Lower leg skin (tissue), 4 donors: ENCODE results near the gene MAN2A1. TPM values are rescaled to one million over a fixed set of nuclear protein-coding genes. Genes with fewer than 3 reads are reported as not detected.
"Not testable (repeated sequence)": the region's sequence is repeated elsewhere in the genome, so short reads cannot be mapped to it uniquely, and the experiment has no call there.

Source experiments
- DNase-seq, 2 donors: peaks; one replicate each; pipeline ENCODE4 v3.0.0-alpha.2; 2019; ENCODE audit warnings: low spot score in 2 of 2
- H3K4me3 ChIP-seq: fragments of 200-600 bp; sonication (generic); 2 replicates; pipeline ENCODE4 v1.5.1; 2017; ENCODE audit warnings: mild to moderate bottlenecking, low read depth; ENCODE audit not compliant: poor library complexity, severe bottlenecking
- POLR2A ChIP-seq, 2 donors: fragments of 450-650 bp; IDR thresholded peaks; one replicate each; pipeline ENCODE4 v1.6.1; 2016 to 2017; ENCODE audit warnings: antibody characterized with exemption in 2 of 2, mild to moderate bottlenecking in 1 of 2, moderate library complexity in 1 of 2
- WGBS, 2 donors: methylation state at CpG; one replicate each; pipeline ENCODE4 v1.1.5; 2018; 5-methylcytosine and 5-hydroxymethylcytosine counted together
- intact Hi-C: fragments of 100-400 bp; cut with DNase I; formaldehyde crosslinking; loops from one replicate; pipeline ENCODE4 v1.15.0; 2023; ENCODE audit warnings: low total_unique reads
- total RNA-seq, 4 donors: library from RNA; depleted of rRNA; stranded (reverse); fragments of >200 nt; gene quantifications; one replicate each; pipeline ENCODE4 v1.1.0, GENCODE V29; 2016
- TF ChIP-seq, protein P1 (sequence below), 3 donors: fragments of 450-650 bp; IDR thresholded peaks; one replicate each; pipeline ENCODE4 v1.5.1; 2016; ENCODE audit warnings: antibody characterized with exemption in 3 of 3, mild to moderate bottlenecking in 3 of 3, moderate library complexity in 2 of 3

MAN2A1 gene
- total RNA-seq, 4 donors from 2014 or later = 35.0 to 45.8 (median 40.2) TPM

DNA sequence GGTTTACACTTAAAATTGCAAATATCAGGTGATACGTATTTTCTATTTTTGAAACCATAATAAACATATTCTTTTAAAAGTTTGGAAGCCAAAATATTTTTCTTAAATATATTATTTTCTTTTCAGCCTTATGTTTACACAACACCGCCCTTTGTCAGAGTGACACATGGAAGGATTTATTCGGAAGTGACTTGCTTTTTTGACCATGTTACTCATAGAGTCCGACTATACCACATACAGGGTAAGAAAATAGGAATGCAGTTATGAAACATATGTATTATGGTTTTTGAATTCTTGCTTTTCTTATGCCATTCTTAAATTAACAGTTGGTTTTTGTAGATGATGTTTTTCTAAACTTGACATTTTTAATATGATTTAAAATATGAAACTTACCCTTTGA lies 133.9 kb downstream of the MAN2A1 start:
- intact Hi-C loops = no loop called here

DNA sequence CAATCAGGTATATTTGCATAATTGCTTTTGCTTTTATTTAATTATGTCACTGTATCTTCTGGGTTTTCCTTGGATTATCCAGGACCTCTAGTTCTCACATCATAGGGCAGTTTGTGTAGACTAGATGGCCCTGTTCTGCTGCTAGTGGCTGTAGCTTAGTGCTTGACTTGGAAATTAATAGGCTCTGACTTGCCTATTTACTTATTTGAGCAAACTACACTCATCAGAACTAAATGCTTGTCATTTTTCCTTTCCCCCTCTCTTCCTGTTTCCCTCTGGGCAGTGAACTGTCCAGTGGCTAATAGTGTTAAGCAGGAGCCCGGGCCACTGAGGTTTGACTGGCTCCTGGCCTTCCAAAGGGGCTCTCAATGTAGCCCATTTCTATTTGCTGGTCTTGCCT lies 135.7 kb downstream of the MAN2A1 start:
- intact Hi-C loops = no loop called here
- 94 to 95% methylated on average over 1 of the region's 1 CpG for WGBS, 2 donors
- DNase-seq = no peak
- H3K4me3 ChIP-seq = no peak overlapping the region
- TF ChIP-seq, protein P1, sequence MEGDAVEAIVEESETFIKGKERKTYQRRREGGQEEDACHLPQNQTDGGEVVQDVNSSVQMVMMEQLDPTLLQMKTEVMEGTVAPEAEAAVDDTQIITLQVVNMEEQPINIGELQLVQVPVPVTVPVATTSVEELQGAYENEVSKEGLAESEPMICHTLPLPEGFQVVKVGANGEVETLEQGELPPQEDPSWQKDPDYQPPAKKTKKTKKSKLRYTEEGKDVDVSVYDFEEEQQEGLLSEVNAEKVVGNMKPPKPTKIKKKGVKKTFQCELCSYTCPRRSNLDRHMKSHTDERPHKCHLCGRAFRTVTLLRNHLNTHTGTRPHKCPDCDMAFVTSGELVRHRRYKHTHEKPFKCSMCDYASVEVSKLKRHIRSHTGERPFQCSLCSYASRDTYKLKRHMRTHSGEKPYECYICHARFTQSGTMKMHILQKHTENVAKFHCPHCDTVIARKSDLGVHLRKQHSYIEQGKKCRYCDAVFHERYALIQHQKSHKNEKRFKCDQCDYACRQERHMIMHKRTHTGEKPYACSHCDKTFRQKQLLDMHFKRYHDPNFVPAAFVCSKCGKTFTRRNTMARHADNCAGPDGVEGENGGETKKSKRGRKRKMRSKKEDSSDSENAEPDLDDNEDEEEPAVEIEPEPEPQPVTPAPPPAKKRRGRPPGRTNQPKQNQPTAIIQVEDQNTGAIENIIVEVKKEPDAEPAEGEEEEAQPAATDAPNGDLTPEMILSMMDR (IDR thresholded peaks at IDR 0.05) = no peak
- no peak for TF ChIP-seq POLR2A (IDR thresholded peaks at IDR 0.05)

More for the DNA sequence above, 133.9 kb downstream of the MAN2A1 start:
- WGBS, 2 donors = 93 to 95% methylated on average over 4 of the region's 4 CpGs
- no peak for DNase-seq
- TF ChIP-seq, protein P1 (IDR thresholded peaks at IDR 0.05) = no peak
- TF ChIP-seq POLR2A (IDR thresholded peaks at IDR 0.05) = no peak
- no peak overlapping the region for H3K4me3 ChIP-seq

DNA sequence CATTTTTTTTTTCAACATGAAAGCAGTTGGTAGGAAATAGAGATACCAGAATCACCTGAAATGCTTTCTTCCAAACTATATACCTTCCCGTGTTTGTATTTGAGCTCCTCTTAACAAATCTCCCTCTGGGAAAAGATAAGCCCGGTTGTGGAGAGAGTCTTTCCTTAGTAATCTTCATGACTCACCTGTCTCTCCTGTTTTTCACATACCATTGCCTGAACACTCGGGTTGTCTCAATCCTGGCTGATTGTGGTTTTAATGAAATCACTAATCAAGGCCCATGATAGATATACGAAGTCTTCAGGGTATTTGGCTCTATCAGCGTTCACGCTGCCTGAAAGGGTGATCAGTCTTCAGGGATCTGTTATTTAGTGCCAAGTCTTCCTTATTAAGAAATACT lies 136.7 kb downstream of the MAN2A1 start:
- 78 to 85% methylated on average over 6 of the region's 6 CpGs for WGBS, 2 donors

DNA sequence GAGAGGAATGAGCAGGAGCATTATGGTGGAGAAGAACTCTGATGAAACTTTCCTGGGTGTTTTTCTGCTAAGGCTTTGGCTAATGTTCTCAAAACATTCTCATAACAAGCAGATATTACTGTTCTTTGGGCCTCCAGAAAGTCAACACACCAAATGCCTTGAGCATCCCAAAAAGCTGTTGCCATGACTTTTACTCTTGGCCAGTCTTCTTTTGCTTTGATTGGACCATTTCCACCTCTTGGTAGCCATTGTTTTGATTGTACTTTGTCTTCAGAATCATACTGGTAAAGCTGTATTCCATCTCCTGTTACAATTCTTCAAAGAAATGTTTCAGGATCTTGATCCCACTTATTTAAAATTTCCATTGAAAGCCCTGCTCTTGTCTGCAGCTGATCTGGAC lies 139.6 kb downstream of the MAN2A1 start:
- DNase-seq = no peak
- intact Hi-C loops = no loop called here

More for the DNA sequence above, 136.7 kb downstream of the MAN2A1 start:
- intact Hi-C loops = no loop called here
- TF ChIP-seq POLR2A (IDR thresholded peaks at IDR 0.05) = no peak
- TF ChIP-seq, protein P1 (IDR thresholded peaks at IDR 0.05) = no peak
- DNase-seq = no peak
- H3K4me3 ChIP-seq = no peak overlapping the region

DNA sequence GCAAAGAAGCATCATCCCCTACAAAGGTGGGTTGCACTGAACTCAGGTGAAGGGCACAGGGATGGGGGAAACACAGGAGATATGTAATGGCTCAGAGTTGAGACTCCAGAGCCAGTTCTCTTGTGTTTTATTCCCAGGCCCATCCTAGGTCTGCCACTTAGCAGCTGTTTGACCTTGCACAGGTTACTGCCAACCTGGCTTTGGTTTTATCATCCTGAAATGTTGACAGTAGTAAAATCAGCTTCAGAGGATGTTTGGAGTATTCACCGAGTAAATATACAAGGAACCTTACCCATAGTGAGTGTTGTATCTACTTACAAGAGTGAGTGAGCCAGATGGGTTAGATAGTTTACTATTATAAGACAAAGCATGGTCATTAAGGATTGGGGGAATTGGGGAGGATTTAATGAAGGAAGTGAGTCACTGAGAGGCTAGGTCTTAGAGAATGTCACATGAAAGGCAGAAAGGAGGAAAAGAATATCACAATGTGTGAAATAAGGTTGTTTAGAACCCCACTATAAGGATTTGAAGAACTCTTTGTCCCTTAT lies 141.3 kb downstream of the MAN2A1 start:
- no peak for DNase-seq
- 97 to 100% methylated on average over 1 of the region's 1 CpG for WGBS, 2 donors
- intact Hi-C loops = no loop called here
- no peak overlapping the region for H3K4me3 ChIP-seq
- no peak for TF ChIP-seq POLR2A (IDR thresholded peaks at IDR 0.05)
- TF ChIP-seq, protein P1 (IDR thresholded peaks at IDR 0.05) = no peak

More for the DNA sequence above, 139.6 kb downstream of the MAN2A1 start:
- no peak overlapping the region for H3K4me3 ChIP-seq
- TF ChIP-seq POLR2A (IDR thresholded peaks at IDR 0.05) = no peak
- TF ChIP-seq, protein P1 (IDR thresholded peaks at IDR 0.05) = no peak

DNA sequence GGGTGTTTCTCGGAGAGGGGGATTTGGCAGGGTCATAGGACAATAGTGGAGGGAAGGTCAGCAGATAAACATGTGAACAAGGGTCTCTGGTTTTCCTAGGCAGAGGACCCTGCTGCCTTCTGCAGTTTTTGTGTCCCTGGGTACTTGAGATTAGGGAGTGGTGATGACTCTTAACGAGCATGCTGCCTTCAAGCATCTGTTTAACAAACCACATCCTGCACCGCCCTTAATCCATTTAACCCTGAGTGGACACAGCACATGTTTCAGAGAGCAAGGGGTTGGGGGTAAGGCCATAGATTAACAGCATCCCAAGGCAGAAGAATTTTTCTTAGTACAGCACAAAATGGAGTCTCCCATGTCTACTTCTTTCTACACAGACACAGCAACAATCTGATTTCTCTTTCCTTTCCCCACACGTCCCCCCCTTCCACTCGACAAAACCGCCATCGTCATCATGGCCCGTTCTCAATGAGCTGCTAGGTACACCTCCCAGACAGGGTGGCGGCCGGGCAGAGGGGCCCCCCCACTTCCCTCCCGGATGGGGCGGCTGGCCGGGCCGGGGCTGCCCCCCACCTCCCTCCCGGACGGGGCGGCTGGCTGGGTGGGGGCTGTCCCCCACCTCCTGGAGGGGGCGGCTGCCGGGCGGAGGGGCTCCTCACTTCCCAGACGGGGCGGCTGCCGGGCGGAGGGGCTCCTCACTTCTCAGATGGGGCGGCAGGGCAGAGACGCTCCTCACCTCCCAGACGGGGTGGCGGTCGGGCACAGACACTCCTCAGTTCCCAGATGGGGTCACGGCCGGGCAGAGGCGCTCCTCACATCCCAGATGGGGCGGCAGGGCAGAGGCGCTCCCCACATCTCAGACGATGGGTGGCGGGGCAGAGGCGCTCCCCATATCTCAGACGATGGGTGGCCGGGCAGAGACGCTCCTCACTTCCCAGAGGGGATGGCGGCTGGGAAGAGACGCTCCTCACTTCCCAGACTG lies 142.8 kb downstream of the MAN2A1 start:
- DNase-seq, intact Hi-C loops, H3K4me3 ChIP-seq: not testable (repeated sequence)
- WGBS, 2 donors = 96 to 97% methylated on average over 29 to 31 of the region's 42 CpGs
